ENCODE data around the gene CD79A. TPM values are rescaled to one million over a fixed set of nuclear protein-coding genes. Genes with fewer than 3 reads are reported as not detected.

The CD79A gene
- polyA plus RNA-seq, 3 donors, result 1.9 to 2.7 (median 2.1) TPM

DNA sequence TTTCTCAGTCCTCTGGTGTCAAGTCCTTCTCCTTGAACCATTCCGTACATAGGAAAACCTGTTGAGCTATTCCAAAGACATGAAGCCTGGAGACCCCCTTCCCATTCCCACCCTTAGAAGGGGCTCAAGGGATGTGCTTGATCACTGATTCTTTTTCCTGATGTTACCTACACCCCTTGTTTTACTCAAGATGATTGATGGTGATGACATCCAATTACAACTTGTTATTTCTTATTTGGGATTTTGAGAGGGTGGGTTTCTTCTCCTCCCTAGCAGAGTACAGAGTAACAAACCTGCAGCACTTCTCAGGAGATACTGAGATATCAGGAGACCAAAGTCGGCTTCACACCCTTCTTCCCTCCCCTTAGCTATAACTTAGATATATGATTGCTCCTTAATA, 23.7 kb upstream of the CD79A start:
- TF ChIP-seq, protein P1, sequence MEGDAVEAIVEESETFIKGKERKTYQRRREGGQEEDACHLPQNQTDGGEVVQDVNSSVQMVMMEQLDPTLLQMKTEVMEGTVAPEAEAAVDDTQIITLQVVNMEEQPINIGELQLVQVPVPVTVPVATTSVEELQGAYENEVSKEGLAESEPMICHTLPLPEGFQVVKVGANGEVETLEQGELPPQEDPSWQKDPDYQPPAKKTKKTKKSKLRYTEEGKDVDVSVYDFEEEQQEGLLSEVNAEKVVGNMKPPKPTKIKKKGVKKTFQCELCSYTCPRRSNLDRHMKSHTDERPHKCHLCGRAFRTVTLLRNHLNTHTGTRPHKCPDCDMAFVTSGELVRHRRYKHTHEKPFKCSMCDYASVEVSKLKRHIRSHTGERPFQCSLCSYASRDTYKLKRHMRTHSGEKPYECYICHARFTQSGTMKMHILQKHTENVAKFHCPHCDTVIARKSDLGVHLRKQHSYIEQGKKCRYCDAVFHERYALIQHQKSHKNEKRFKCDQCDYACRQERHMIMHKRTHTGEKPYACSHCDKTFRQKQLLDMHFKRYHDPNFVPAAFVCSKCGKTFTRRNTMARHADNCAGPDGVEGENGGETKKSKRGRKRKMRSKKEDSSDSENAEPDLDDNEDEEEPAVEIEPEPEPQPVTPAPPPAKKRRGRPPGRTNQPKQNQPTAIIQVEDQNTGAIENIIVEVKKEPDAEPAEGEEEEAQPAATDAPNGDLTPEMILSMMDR (IDR thresholded peaks at IDR 0.05), result no peak
- H3K4me2 ChIP-seq (replicated peaks; ENCODE audit: extremely low read depth, low read length, poor library complexity, severe bottlenecking), result no peak overlapping the region
- Mint-ChIP-seq H3K36me3 (no peaks in the 10 kb centered on the region), H3K9me3 (no peaks in the 10 kb centered on the region), H3K4me1 (peaks cover 5% of the 10 kb centered on the region), H3K4me3 (no peak overlapping the region), H3K27me3 (ENCODE audit: low read depth in 3 of 3) (peaks cover 6 to 11% (median 9%) of the 10 kb centered on the region in 3 donors), H3K27ac (no peak overlapping the region)
- peaks cover 0 to 5% of the 10 kb centered on the region in 2 donors for H3K4me1 ChIP-seq (ENCODE audit: control insufficient read depth in 1 of 2, insufficient read depth in 2 of 2, low read length in 2 of 2)
- DNase-seq, result no peak
- H3K9me3 ChIP-seq (replicated peaks in 1 of 2; ENCODE audit: control insufficient read depth in 1 of 2, insufficient read depth in 1 of 2, low read length in 2 of 2), result no peaks in the 10 kb centered on the region
- intact Hi-C loops (cut with micrococcal nuclease), result no loop called here
- H3K9ac ChIP-seq (ENCODE audit: insufficient read depth, low read length, poor library complexity, severe bottlenecking), result no peak overlapping the region
- H2AFZ ChIP-seq (ENCODE audit: insufficient read depth, low read depth, low read length, poor library complexity, severe bottlenecking), result no peak overlapping the region
- H4K20me1 ChIP-seq (ENCODE audit: insufficient read depth, low read length), result no peaks in the 10 kb centered on the region
- H3K4me3 ChIP-seq (replicated peaks in 1 of 3; ENCODE audit: low read depth in 2 of 3, low read length in 3 of 3), result no peak overlapping the region
- no peaks in the 10 kb centered on the region for H3K36me3 ChIP-seq (replicated peaks in 1 of 2; ENCODE audit: control insufficient read depth in 1 of 2, insufficient read depth in 2 of 2, low read length in 2 of 2)
- no CpG with 5 or more reads among the region's 2 CpGs for WGBS (ENCODE audit: insufficient coverage)
- H3K27ac ChIP-seq (ENCODE audit: low read depth in 1 of 2, low read length in 2 of 2), result no peak overlapping the region
- peaks cover 2 to 7% of the 10 kb centered on the region in 2 donors for H3K27me3 ChIP-seq (ENCODE audit: control insufficient read depth in 2 of 2, insufficient read depth in 2 of 2, low read length in 2 of 2)
- no peaks in the 10 kb centered on the region for H3K79me2 ChIP-seq (ENCODE audit: insufficient read depth, low read length)

DNA sequence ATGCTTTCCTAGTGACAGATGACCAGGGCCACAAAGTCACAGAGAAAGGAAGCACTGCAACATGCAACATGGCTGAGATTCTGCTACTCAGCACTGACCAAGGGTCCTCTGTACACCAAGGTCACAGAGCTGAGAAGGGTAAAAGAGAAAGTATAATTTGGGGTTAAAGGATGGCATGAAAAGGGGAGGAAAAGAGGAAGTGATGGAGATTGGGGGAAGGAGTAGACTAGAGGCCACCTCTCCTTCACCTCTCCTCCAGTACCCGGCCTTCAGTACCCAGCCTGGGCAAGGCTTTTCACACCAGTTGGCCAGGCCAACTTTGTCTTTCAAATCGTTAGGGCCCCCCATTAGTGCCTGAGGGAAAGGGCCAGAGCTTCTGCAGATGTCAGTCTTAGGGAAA, 23.3 kb upstream of the CD79A start:
- Mint-ChIP-seq H3K36me3 (no peaks in the 10 kb centered on the region), H3K4me1 (peaks cover 5% of the 10 kb centered on the region), H3K4me3 (no peak overlapping the region), H3K27ac (no peak overlapping the region), H3K27me3 (ENCODE audit: low read depth in 3 of 3) (peaks cover 6 to 11% (median 9%) of the 10 kb centered on the region in 3 donors), H3K9me3 (no peaks in the 10 kb centered on the region)
- WGBS (ENCODE audit: insufficient coverage), result no CpG with 5 or more reads among the region's 2 CpGs
- H4K20me1 ChIP-seq (ENCODE audit: insufficient read depth, low read length), result no peaks in the 10 kb centered on the region
- H3K79me2 ChIP-seq (ENCODE audit: insufficient read depth, low read length), result no peaks in the 10 kb centered on the region
- no peak overlapping the region for H2AFZ ChIP-seq (ENCODE audit: insufficient read depth, low read depth, low read length, poor library complexity, severe bottlenecking)
- no peak overlapping the region for H3K9ac ChIP-seq (ENCODE audit: insufficient read depth, low read length, poor library complexity, severe bottlenecking)
- TF ChIP-seq, protein P1 (IDR thresholded peaks at IDR 0.05), result no peak
- no peak overlapping the region for H3K4me2 ChIP-seq (replicated peaks; ENCODE audit: extremely low read depth, low read length, poor library complexity, severe bottlenecking)
- H3K4me3 ChIP-seq (replicated peaks in 1 of 3; ENCODE audit: low read depth in 2 of 3, low read length in 3 of 3), result no peak overlapping the region
- H3K9me3 ChIP-seq (replicated peaks in 1 of 2; ENCODE audit: control insufficient read depth in 1 of 2, insufficient read depth in 1 of 2, low read length in 2 of 2), result no peaks in the 10 kb centered on the region
- H3K4me1 ChIP-seq (ENCODE audit: control insufficient read depth in 1 of 2, insufficient read depth in 2 of 2, low read length in 2 of 2), result peaks cover 0 to 5% of the 10 kb centered on the region in 2 donors
- no peak overlapping the region for H3K27ac ChIP-seq (ENCODE audit: low read depth in 1 of 2, low read length in 2 of 2)
- H3K36me3 ChIP-seq (replicated peaks in 1 of 2; ENCODE audit: control insufficient read depth in 1 of 2, insufficient read depth in 2 of 2, low read length in 2 of 2), result no peaks in the 10 kb centered on the region
- intact Hi-C loops (cut with micrococcal nuclease), result no loop called here
- no peak for DNase-seq
- peaks cover 2 to 7% of the 10 kb centered on the region in 2 donors for H3K27me3 ChIP-seq (ENCODE audit: control insufficient read depth in 2 of 2, insufficient read depth in 2 of 2, low read length in 2 of 2)

All from CD14-positive monocyte (primary cell).